Tibial artery (tissue), 4 donors: ENCODE measurements around the gene GLIPR2.

Experiments
- DNase-seq, 2 donors: peaks; one replicate each; pipeline ENCODE4 v3.0.0-alpha.2; 2019
- H3K27ac ChIP-seq, 2 donors: fragments of 200-600 bp; sonication (generic) in 1 of 2; 1 replicate in 1 of 2; 2 replicates in 1 of 2; pipeline ENCODE4 v1.5.1; 2018 to 2019; ENCODE audit warnings: mild to moderate bottlenecking in 1 of 2
- H3K27me3 ChIP-seq, 2 donors: fragments of 200-600 bp; sonication (generic) in 1 of 2; one replicate each; pipeline versions ENCODE4 v1.5.1 to v1.6.0; 2016 to 2019
- H3K36me3 ChIP-seq, 3 donors: fragments of 200-600 bp; sonication (generic) in 2 of 3; one replicate each; pipeline ENCODE4 v1.5.1; 2016 to 2019; ENCODE audit warnings: mild to moderate bottlenecking in 2 of 3
- H3K4me1 ChIP-seq, 4 donors: fragments of 200-600 bp; sonication (generic) in 2 of 4; 1 replicate in 3 of 4; 2 replicates in 1 of 4; pipeline ENCODE4 v1.5.1; 2016 to 2019
- H3K4me3 ChIP-seq, 2 donors: fragments of 200-600 bp; sonication (generic) in 1 of 2; 1 replicate in 1 of 2; 2 replicates in 1 of 2; pipeline ENCODE4 v1.5.1; 2018 to 2019; ENCODE audit warnings: mild to moderate bottlenecking in 2 of 2
- H3K9me3 ChIP-seq, 3 donors: fragments of 200-600 bp; sonication (generic) in 1 of 3; one replicate each; pipeline ENCODE4 v1.5.1; 2016 to 2019
- CTCF ChIP-seq, 2 experiments: fragments of 200-600 bp in 1 of 2; fragments of 450-650 bp in 1 of 2; IDR thresholded peaks; one replicate each; pipeline ENCODE4 v1.5.1; 2017 to 2019; ENCODE audit warnings: antibody characterized with exemption in 2 of 2, mild to moderate bottlenecking in 1 of 2, moderate library complexity in 1 of 2
- intact Hi-C: fragments of 100-400 bp; cut with DNase I; formaldehyde crosslinking; loops from one replicate; pipeline ENCODE4 v1.15.0; 2023; ENCODE audit warnings: low total_unique reads

Gene GLIPR2

DNA sequence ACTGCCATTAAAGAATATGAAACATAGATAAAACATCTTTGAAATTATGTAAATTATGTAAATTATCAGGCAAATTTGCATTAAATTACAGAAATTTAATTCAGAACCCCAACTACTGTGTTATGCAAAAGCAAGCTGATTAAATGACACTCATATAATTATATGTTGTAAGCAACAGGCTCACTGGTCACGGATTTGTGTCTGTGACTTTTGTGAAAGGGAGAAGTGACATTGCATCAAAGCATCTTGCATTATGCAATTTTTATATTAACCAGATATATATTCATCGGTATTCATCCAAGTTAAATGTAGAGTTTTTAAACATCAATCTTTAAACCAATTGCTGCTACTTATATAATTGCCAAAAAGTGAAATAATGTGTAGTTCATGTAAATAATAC is 13.0 kb upstream of the GLIPR2 start:
- H3K27me3 ChIP-seq, result no peaks in the 10 kb centered on the region
- no peaks in the 10 kb centered on the region for H3K4me1 ChIP-seq
- H3K9me3 ChIP-seq, result no peaks in the 10 kb centered on the region
- H3K36me3 ChIP-seq, result peaks cover 22 to 55% (median 34%) of the 10 kb centered on the region in 3 donors
- no peak overlapping the region for H3K27ac ChIP-seq
- no peak for TF ChIP-seq CTCF (IDR thresholded peaks at IDR 0.05)
- no peak for DNase-seq
- intact Hi-C loops, result no loop called here
- H3K4me3 ChIP-seq, result no peak overlapping the region

GRCh38 chr9:36125062-36125855 is 11.3 kb upstream of the GLIPR2 start:
- Histone ChIP-seq H3K27ac (no peak overlapping the region), H3K4me1 (no peaks in the 10 kb centered on the region), H3K9me3 (no peaks in the 10 kb centered on the region), H3K36me3 (peaks cover 14 to 41% (median 30%) of the 10 kb centered on the region in 3 donors), H3K4me3 (no peak overlapping the region), H3K27me3 (no peaks in the 10 kb centered on the region)
- DNase-seq, result no peak
- TF ChIP-seq CTCF (IDR thresholded peaks at IDR 0.05), result no peak
- intact Hi-C loops, result no loop called here

GRCh38 chr9:36126016-36126730 is 10.4 kb upstream of the GLIPR2 start:
- peaks cover 14 to 32% (median 24%) of the 10 kb centered on the region in 3 donors for H3K36me3 ChIP-seq
- no peak for TF ChIP-seq CTCF (IDR thresholded peaks at IDR 0.05)
- intact Hi-C loops, result no loop called here
- H3K27ac ChIP-seq, result no peak overlapping the region
- H3K27me3 ChIP-seq, result no peaks in the 10 kb centered on the region
- H3K4me3 ChIP-seq, result no peak overlapping the region
- no peaks in the 10 kb centered on the region for H3K4me1 ChIP-seq
- no peak for DNase-seq
- no peaks in the 10 kb centered on the region for H3K9me3 ChIP-seq

DNA sequence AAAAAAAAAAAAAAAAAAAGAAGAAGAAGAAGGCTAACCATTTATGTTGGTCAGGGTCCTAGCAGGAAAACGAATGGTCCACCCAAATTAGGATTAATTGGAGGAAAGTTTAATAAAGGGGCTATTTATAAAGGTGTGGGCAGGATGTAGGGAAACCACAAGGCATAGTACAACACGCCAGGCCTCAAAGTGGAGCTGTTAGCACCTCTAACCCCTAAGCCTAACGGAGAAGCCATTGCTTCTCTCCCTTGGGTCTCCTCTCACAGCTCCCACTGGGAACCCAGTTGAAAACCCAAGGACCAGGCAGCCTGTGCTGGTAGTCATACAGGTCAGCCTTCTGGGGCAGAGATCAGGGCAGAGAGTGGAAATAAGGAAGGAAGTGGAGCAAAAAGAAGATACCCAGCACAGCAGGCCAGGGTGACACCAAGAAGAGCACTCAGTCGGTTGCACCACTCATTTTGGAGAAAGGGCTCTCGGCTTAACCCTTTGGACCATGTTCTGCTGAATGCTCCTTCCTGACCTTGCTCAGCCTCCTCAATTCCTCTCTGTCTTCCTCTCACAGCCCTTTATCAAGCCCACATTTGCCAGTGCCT is 8.8 kb upstream of the GLIPR2 start:
- DNase-seq, result no peak
- no peaks in the 10 kb centered on the region for H3K27me3 ChIP-seq
- H3K9me3 ChIP-seq, result no peaks in the 10 kb centered on the region
- H3K4me1 ChIP-seq, result peaks cover 0 to 4% (median 0%) of the 10 kb centered on the region in 4 donors
- H3K27ac ChIP-seq, result no peak overlapping the region
- H3K36me3 ChIP-seq, result peaks cover 7 to 16% (median 9%) of the 10 kb centered on the region in 3 donors
- no peak for TF ChIP-seq CTCF (IDR thresholded peaks at IDR 0.05)
- H3K4me3 ChIP-seq, result no peak overlapping the region
- intact Hi-C loops, result no loop called here

- Histone ChIP-seq H3K27me3 (no peaks in the 10 kb centered on the region), H3K36me3 (peaks cover 3 to 10% (median 4%) of the 10 kb centered on the region in 3 donors), H3K9me3 (no peaks in the 10 kb centered on the region), H3K4me3 (no peak overlapping the region), H3K4me1 (peaks cover 0 to 4% (median 0%) of the 10 kb centered on the region in 4 donors), H3K27ac (no peak overlapping the region)
- no peak for TF ChIP-seq CTCF (IDR thresholded peaks at IDR 0.05)
- intact Hi-C loops, result no loop called here
- DNase-seq, result no peak
Measured at GRCh38 chr9:36128349-36128748, 8.2 kb upstream of the GLIPR2 start.
